ENCODE data around the gene GLB1L. TPM values are rescaled to one million over a fixed set of nuclear protein-coding genes. Genes with fewer than 3 reads are reported as not detected.

Gene GLB1L
- total RNA-seq, 1 donor from 2014 or later, result 22.8 TPM

- peak overlapping the region; percentile 83 for H3K27ac ChIP-seq
- H3K4me3 ChIP-seq, result peak overlapping the region; percentile 64 to 85
- TF ChIP-seq, protein P1, sequence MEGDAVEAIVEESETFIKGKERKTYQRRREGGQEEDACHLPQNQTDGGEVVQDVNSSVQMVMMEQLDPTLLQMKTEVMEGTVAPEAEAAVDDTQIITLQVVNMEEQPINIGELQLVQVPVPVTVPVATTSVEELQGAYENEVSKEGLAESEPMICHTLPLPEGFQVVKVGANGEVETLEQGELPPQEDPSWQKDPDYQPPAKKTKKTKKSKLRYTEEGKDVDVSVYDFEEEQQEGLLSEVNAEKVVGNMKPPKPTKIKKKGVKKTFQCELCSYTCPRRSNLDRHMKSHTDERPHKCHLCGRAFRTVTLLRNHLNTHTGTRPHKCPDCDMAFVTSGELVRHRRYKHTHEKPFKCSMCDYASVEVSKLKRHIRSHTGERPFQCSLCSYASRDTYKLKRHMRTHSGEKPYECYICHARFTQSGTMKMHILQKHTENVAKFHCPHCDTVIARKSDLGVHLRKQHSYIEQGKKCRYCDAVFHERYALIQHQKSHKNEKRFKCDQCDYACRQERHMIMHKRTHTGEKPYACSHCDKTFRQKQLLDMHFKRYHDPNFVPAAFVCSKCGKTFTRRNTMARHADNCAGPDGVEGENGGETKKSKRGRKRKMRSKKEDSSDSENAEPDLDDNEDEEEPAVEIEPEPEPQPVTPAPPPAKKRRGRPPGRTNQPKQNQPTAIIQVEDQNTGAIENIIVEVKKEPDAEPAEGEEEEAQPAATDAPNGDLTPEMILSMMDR (IDR thresholded peaks at IDR 0.05), result no peak
- no peak for TF ChIP-seq POLR2A (IDR thresholded peaks at IDR 0.05)
- no peak for TF ChIP-seq POLR2AphosphoS5 (IDR thresholded peaks at IDR 0.05; ENCODE audit: insufficient read depth in 1 of 2, low read depth in 1 of 2)
- intact Hi-C loops (cut with DNase I), result no loop called here
- H3K27me3 ChIP-seq, result no peaks in the 10 kb centered on the region
- H3K36me3 ChIP-seq, result peaks cover 4 to 53% of the 10 kb centered on the region in 2 donors
- peaks cover 46% of the 10 kb centered on the region for H3K4me1 ChIP-seq
- no peak for DNase-seq (ENCODE audit: extremely low spot score in 2 of 2)
- no peaks in the 10 kb centered on the region for H3K9me3 ChIP-seq
These were observed 15.1 kb downstream of the GLB1L start for GRCh38 chr2:219230059-219230540.

GRCh38 chr2:219229305-219230058, 15.8 kb downstream of the GLB1L start, which contains the start of the genes ANKZF1 and ATG9A:
Gene ANKZF1, plus strand, starts transcription at chr2:219229806. Its CDS starts 452 bp downstream, at chr2:219230258.
Gene ATG9A, minus strand, starts transcription at chr2:219229636. Its CDS starts 1,612 bp downstream, at chr2:219228024.
- Histone ChIP-seq H3K36me3 (peaks cover 8 to 53% of the 10 kb centered on the region in 2 donors), H3K9me3 (no peaks in the 10 kb centered on the region), H3K27me3 (no peaks in the 10 kb centered on the region), H3K4me3 (peak within 1 kb of the TSS; percentile 64 to 85), H3K4me1 (peaks cover 46% of the 10 kb centered on the region), H3K27ac (peak within 1 kb of the TSS; percentile 83)
- intact Hi-C loops (cut with DNase I), result no loop called here
- peak in 1 of 2 donors; percentile 99 for DNase-seq (ENCODE audit: extremely low spot score in 2 of 2)
- peak; percentile 85 to 94 for TF ChIP-seq POLR2AphosphoS5 (IDR thresholded peaks at IDR 0.05; ENCODE audit: insufficient read depth in 1 of 2, low read depth in 1 of 2)
- TF ChIP-seq, protein P1 (IDR thresholded peaks at IDR 0.05), result no peak
- TF ChIP-seq POLR2A (IDR thresholded peaks at IDR 0.05), result peak in 1 of 2 donors; percentile 58

- H3K9me3 ChIP-seq, result no peaks in the 10 kb centered on the region
- peaks cover 12 to 53% of the 10 kb centered on the region in 2 donors for H3K36me3 ChIP-seq
- H3K27me3 ChIP-seq, result no peaks in the 10 kb centered on the region
- TF ChIP-seq, protein P1 (IDR thresholded peaks at IDR 0.05), result no peak
- no peak for TF ChIP-seq POLR2AphosphoS5 (IDR thresholded peaks at IDR 0.05; ENCODE audit: insufficient read depth in 1 of 2, low read depth in 1 of 2)
- no peak for TF ChIP-seq POLR2A (IDR thresholded peaks at IDR 0.05)
- intact Hi-C loops (cut with DNase I), result no loop called here
- peak in 1 of 2 donors; percentile 88 for DNase-seq (ENCODE audit: extremely low spot score in 2 of 2)
- peak overlapping the region; percentile 64 to 85 for H3K4me3 ChIP-seq
- H3K4me1 ChIP-seq, result peaks cover 46% of the 10 kb centered on the region
- peak overlapping the region; percentile 83 for H3K27ac ChIP-seq
These were observed 16.3 kb downstream of the GLB1L start for GRCh38 chr2:219228911-219229304.

DNA sequence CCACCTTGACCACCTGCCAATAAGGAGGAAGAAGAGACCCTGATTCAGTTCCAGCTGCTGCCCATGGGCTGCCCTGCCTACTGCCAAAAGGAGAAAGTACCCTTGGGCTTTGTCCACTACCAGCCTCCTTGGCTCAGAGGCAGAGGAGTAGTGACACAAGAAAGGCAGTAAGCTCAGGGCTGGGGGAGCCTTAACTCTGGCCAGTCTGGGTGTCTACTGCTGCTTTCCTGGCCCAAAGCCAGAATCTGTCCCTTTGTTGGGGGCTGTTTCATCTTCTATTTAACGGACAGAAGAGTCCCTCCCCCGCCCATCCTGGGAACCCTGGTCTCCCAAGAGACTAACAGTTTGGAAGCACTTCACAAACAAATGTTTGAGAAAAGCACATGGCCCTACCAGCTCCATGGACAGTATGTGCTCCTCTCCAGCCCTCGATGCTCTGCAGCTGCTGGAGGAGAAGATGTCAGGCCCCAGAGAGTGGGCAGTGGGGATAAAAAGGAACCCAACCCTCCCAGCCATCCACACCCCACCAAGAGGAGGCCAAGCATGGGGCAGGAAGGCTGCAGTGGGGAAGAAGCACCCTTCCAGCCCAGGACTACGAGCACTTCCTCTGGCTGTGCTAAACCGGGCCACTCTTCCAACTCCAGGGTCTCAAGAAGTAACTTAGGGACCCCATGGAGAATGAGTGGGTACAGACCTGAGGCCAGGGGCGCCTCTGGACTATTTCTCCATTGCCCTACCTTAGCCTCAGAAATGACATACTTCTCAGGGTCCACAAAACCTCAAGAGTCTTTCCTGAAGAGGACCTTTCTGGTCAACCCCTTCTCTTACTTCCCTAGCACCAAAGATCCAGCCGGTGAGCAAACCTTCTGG, 17.0 kb downstream of the GLB1L start:
- Histone ChIP-seq H3K4me3 (peak overlapping the region; percentile 64 to 85), H3K36me3 (peaks cover 12 to 53% of the 10 kb centered on the region in 2 donors), H3K27ac (peak overlapping the region; percentile 83), H3K27me3 (no peaks in the 10 kb centered on the region), H3K4me1 (peaks cover 46% of the 10 kb centered on the region), H3K9me3 (no peaks in the 10 kb centered on the region)
- no peak for DNase-seq (ENCODE audit: extremely low spot score in 2 of 2)
- intact Hi-C loops (cut with DNase I), result no loop called here
- TF ChIP-seq POLR2AphosphoS5 (IDR thresholded peaks at IDR 0.05; ENCODE audit: insufficient read depth in 1 of 2, low read depth in 1 of 2), result no peak
- TF ChIP-seq, protein P1 (IDR thresholded peaks at IDR 0.05), result no peak
- no peak for TF ChIP-seq POLR2A (IDR thresholded peaks at IDR 0.05)

Measured in vagina (tissue), 2 donors.